ENCODE results near the gene EIF6. TPM values are rescaled to one million over a fixed set of nuclear protein-coding genes. Genes with fewer than 3 reads are reported as not detected.
A peak's percentile ranks its signal among the peaks of the same experiment; 100 is the strongest.

Gene EIF6
- total and polyA plus RNA-seq, 9 of the 15 experiments (the other 6 are each of a cell fraction or from before 2014, with no cell fraction given): 165 to 832 (median 229) TPM

- peaks cover 6 to 18% of the 10 kb centered on the region in 2 experiments; a peak in 4 of 5 replicates for H3K4me1 ChIP-seq (replicated peaks in 1 of 2; ENCODE audit: control insufficient read depth in 2 of 2, insufficient read depth in 2 of 2, low read length in 2 of 2)
- WGBS (ENCODE audit: insufficient coverage, low coverage, missing lambda C conversion rate): 31% methylated on average over 4 of the region's 4 CpGs
- POLR2A ChIA-PET: interaction anchor here (0.6 to 1.2 kb wide), 4 partner anchors 11 to 149 kb away, joined by 3 read pairs; no protein-coding TSS in a partner anchor
- H4K20me1 ChIP-seq (replicated peaks; ENCODE audit: control insufficient read depth, insufficient read depth, low read length): 0 out of 2 replicates have a peak, but pooled peaks cover 4% of the 10 kb centered on the region
- H3K9me1 ChIP-seq (ENCODE audit: control insufficient read depth, insufficient read depth, low read length): peaks cover 3% of the 10 kb centered on the region
- no peaks in the 10 kb centered on the region for H3K79me2 ChIP-seq (ENCODE audit: control insufficient read depth, insufficient read depth, low read length)
- peak overlapping the region in 1 of 2 experiments; percentile 6; a peak in 1 of 4 replicates for H3K9ac ChIP-seq (ENCODE audit: insufficient read depth in 1 of 2, low read depth in 2 of 2, low read length in 2 of 2)
- no peak for DNase-seq (ENCODE audit: extremely low read depth in 1 of 4, low spot score in 3 of 4)
- no peak overlapping the region for H3K4me3 ChIP-seq
- H3K27ac ChIP-seq (ENCODE audit: extremely low read depth, low read depth, low read length): no peak overlapping the region
- FAIRE-seq: no peak
- H2AFZ ChIP-seq (ENCODE audit: low read depth, low read length): no peak overlapping the region
- no peak overlapping the region for H3K4me2 ChIP-seq (ENCODE audit: insufficient read depth, low read length)
- H3K27me3 ChIP-seq (ENCODE audit: control insufficient read depth in 2 of 2, insufficient read depth in 2 of 2, low read length in 2 of 2): peaks cover 15 to 22% of the 10 kb centered on the region in 2 experiments
- CTCF ChIA-PET (ENCODE audit: low intra/inter-chr PET ratio): no interaction called here
- in situ Hi-C loops (cut with MboI): loop anchor here (25.0 kb wide), 1 partner anchor 138 kb away; the partner anchor contains the start of gene GDF5
- TF ChIP-seq JUND (IDR thresholded peaks at IDR 0.05; ENCODE audit: borderline replicate concordance, low read depth, low read length): no peak
- no peak for TF ChIP-seq JUND (tag; IDR thresholded peaks at IDR 0.05; ENCODE audit: borderline replicate concordance, low read depth, low read length)
- TF ChIP-seq MAX (CRISPR knock-in tag; IDR thresholded peaks at IDR 0.05): no peak
- no peak for TF ChIP-seq ZFX (CRISPR knock-in tag; IDR thresholded peaks at IDR 0.05)
- TF ChIP-seq STAG1 (CRISPR knock-in tag; IDR thresholded peaks at IDR 0.05; ENCODE audit: borderline replicate concordance): no peak
- no peak for TF ChIP-seq GTF2F1 (IDR thresholded peaks at IDR 0.05; ENCODE audit: low read depth, low read length)
- TF ChIP-seq TRIM25 (IDR thresholded peaks at IDR 0.05; ENCODE audit: borderline replicate concordance): no peak
- TF ChIP-seq PCBP2 (IDR thresholded peaks at IDR 0.05; ENCODE audit: low read depth, low read length, poor library complexity, severe bottlenecking): no peak
- TF ChIP-seq GATAD2B (IDR thresholded peaks at IDR 0.05; ENCODE audit: borderline replicate concordance): no peak
- no peak for TF ChIP-seq NFE2 (IDR thresholded peaks at IDR 0.05; ENCODE audit: low read depth)
- no peak for TF ChIP-seq PML (IDR thresholded peaks at IDR 0.05; ENCODE audit: low read length)
- TF ChIP-seq RBM17 (IDR thresholded peaks at IDR 0.05; ENCODE audit: borderline replicate concordance, low read depth, low read length): no peak
- TF ChIP-seq MTA3 (IDR thresholded peaks at IDR 0.05; ENCODE audit: borderline replicate concordance): no peak
- TF ChIP-seq SUPT5H (IDR thresholded peaks at IDR 0.05): no peak
- TF ChIP-seq ZBTB2 (IDR thresholded peaks at IDR 0.05): no peak
- TF ChIP-seq OTX1 (CRISPR knock-in tag; IDR thresholded peaks at IDR 0.05): no peak
- H3K9me3 ChIP-seq (replicated peaks; ENCODE audit: control insufficient read depth, insufficient read depth, low read depth, low read length): no peaks in the 10 kb centered on the region
- intact Hi-C loops (cut with micrococcal nuclease): no loop called here
- no peak for ATAC-seq
- BruUV-seq (replicated peaks): no TSS peak
- H3K36me3 ChIP-seq (ENCODE audit: control insufficient read depth, insufficient read depth, low read length): peaks cover 11% of the 10 kb centered on the region; the same call in 1 of the 3 replicates
These were observed 15.2 kb upstream of the EIF6 start for GRCh38 chr20:35299780-35300179.

All from K562 (cell line).